Spleen (tissue), 11 donors: ENCODE data around the gene ATF4. TPM values are rescaled to one million over a fixed set of nuclear protein-coding genes. Genes with fewer than 3 reads are reported as not detected.

Experiments
- DNase-seq: peaks from one replicate; pipeline ENCODE4 v3.0.0-alpha.2; 2020
- H3K27ac ChIP-seq, 8 donors: fragments of 200-600 bp; sonication (generic) in 7 of 8; 1 replicate in 4 of 8; 2 replicates in 4 of 8; pipeline versions ENCODE4 v1.5.0 to v1.8.0; 2016 to 2021; ENCODE audit warnings: inconsistent platforms in 4 of 8, mild to moderate bottlenecking in 4 of 8, moderate library complexity in 1 of 8
- H3K27me3 ChIP-seq, 7 donors: fragments of 200-600 bp; sonication (generic) in 6 of 7; replicated peaks in 1 of 7; 1 replicate in 4 of 7; 2 replicates in 3 of 7; pipeline versions ENCODE4 v1.5.0 to v1.8.0; 2016 to 2021; ENCODE audit warnings: inconsistent platforms in 3 of 7, mild to moderate bottlenecking in 1 of 7
- H3K36me3 ChIP-seq, 6 donors: fragments of 200-600 bp; sonication (generic) in 5 of 6; 1 replicate in 4 of 6; 2 replicates in 2 of 6; pipeline versions ENCODE4 v1.5.0 to v1.8.0; 2016 to 2021; ENCODE audit warnings: inconsistent platforms in 2 of 6
- H3K4me1 ChIP-seq, 6 donors: fragments of 200-600 bp; sonication (generic) in 5 of 6; 1 replicate in 3 of 6; 2 replicates in 3 of 6; pipeline versions ENCODE4 v1.5.0 to v1.8.0; 2016 to 2021; ENCODE audit warnings: inconsistent platforms in 3 of 6
- H3K4me3 ChIP-seq, 8 donors: fragments of 200-600 bp; sonication (generic) in 7 of 8; 1 replicate in 4 of 8; 2 replicates in 4 of 8; pipeline versions ENCODE4 v1.5.0 to v1.8.0; 2016 to 2021; ENCODE audit warnings: inconsistent platforms in 4 of 8, mild to moderate bottlenecking in 4 of 8, moderate library complexity in 2 of 8
- H3K9me3 ChIP-seq, 8 donors: fragments of 200-600 bp; sonication (generic) in 7 of 8; 1 replicate in 4 of 8; 2 replicates in 4 of 8; pipeline versions ENCODE4 v1.5.0 to v1.8.0; 2016 to 2021; ENCODE audit warnings: inconsistent platforms in 4 of 8
- CTCF ChIP-seq, 11 experiments: fragments of 200-600 bp in 7 of 11; fragments of 450-650 bp in 4 of 11; sonication (generic) in 4 of 11; IDR thresholded peaks in 8 of 11; conservative IDR thresholded peaks in 3 of 11; 1 replicate in 7 of 11; 2 replicates in 4 of 11; pipeline versions ENCODE4 v1.4.0 to v1.8.0; 2016 to 2021; ENCODE audit warnings: antibody characterized with exemption in 11 of 11, inconsistent platforms in 4 of 11, mild to moderate bottlenecking in 1 of 11
- POLR2A ChIP-seq, 3 donors: fragments of 450-650 bp; IDR thresholded peaks; one replicate each; pipeline ENCODE4 v1.5.1; 2017; ENCODE audit warnings: antibody characterized with exemption in 3 of 3, mild to moderate bottlenecking in 1 of 3
- POLR2AphosphoS5 ChIP-seq, 3 donors: sonication (generic); formaldehyde crosslinking; IDR thresholded peaks; one replicate each; pipeline ENCODE4 v1.5.1; 2017; ENCODE audit warnings: antibody characterized with exemption in 3 of 3
- WGBS, 5 donors: extraction: QIAGEN DNeasy Blood & Tissue Kit in 3 of 5; methylation state at CpG; one replicate each; pipeline versions ENCODE4 v1.1.5 to v1.1.7; 2013 to 2018; 5-methylcytosine and 5-hydroxymethylcytosine counted together
- intact Hi-C: fragments of 100-400 bp; cut with DNase I; formaldehyde crosslinking; loops from one replicate; pipeline ENCODE4 v1.15.0; 2023; ENCODE audit warnings: low total_unique reads
- polyA plus RNA-seq, 3 donors: library from polyadenylated mRNA; stranded (reverse); fragments of 200-250 nt; gene quantifications; one replicate each; pipeline ENCODE4 v1.2.1, GENCODE V29; 2013
- total RNA-seq, 7 donors: library from RNA; depleted of rRNA in 3 of 7; stranded (reverse); fragments of >200 nt in 3 of 7; fragmentation: NEBNext Ultra II Directional in 4 of 7; extraction: Animal tissue kit (Norgen Biotek cat#: 25700) in 4 of 7; gene quantifications; one replicate each; pipeline versions ENCODE4 v1.1.0 to v1.2.1, GENCODE V29; 2016 to 2021
- donor health status: healthy with polysubstance abuse.
- donor health status: DM: no; HTN: no; CAD: no; lungs with moderate emphysema.
- donor health status: DM: no; HTN: no; CAD: no.
- donor health status: Bipolar disorder and iron deficiency.
- donor health status: healthy.
- donor health status: DM: no; HTN: no; CAD: no.
- donor health status: DM: yes; HTN: yes; CAD: no.

The ATF4 gene
- total and polyA plus RNA-seq, 10 donors = 190 to 414 (median 274) TPM

- Histone ChIP-seq H3K36me3 (no peaks in the 10 kb centered on the region), H3K4me3 (no peak overlapping the region), H3K4me1 (peaks cover 9 to 32% (median 24%) of the 10 kb centered on the region in 6 donors), H3K9me3 (no peaks in the 10 kb centered on the region), H3K27ac (no peak overlapping the region), H3K27me3 (no peaks in the 10 kb centered on the region)
- intact Hi-C loops = loop anchor here (5.0 kb wide), 1 partner anchor 501 kb away; no protein-coding TSS in a partner anchor
- WGBS, 5 donors = 58 to 87% (median 76%) methylated on average over 6 to 8 of the region's 8 CpGs
- DNase-seq = no peak
- TF ChIP-seq POLR2A (IDR thresholded peaks at IDR 0.05) (no peak), POLR2AphosphoS5 (IDR thresholded peaks at IDR 0.05) (no peak), CTCF (IDR thresholded peaks at IDR 0.05 in 8 of 11, conservative IDR thresholded peaks at IDR 0.05 in 3 of 11) (no peak)
These were observed 16.3 kb downstream of the ATF4 start for GRCh38 chr22:39536711-39537110.

DNA sequence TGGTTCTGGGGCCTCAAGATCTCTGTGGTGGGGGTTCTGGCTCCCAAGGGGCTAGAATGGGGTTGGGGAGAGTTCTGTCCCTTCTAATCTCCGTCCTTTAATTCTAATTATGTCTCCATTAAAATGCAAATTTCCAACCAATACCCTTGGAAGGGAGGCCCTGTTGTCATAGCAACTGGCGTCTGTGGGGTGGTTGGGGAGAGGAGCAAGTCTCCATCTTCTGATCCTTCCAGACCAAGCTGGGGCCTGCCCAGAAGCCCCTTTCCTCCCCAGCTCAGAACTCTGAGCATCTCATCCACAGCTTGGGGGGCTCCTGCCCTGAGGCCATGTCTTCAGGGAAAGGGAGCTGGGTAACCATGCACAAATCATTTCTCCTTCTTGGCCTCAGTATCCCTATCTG lies 17.6 kb downstream of the ATF4 start:
- no peak for TF ChIP-seq POLR2AphosphoS5 (IDR thresholded peaks at IDR 0.05)
- no peak for TF ChIP-seq CTCF (IDR thresholded peaks at IDR 0.05 in 8 of 11, conservative IDR thresholded peaks at IDR 0.05 in 3 of 11)
- TF ChIP-seq POLR2A (IDR thresholded peaks at IDR 0.05) = no peak
- H3K4me1 ChIP-seq = peaks cover 6 to 25% (median 17%) of the 10 kb centered on the region in 6 donors
- no peaks in the 10 kb centered on the region for H3K9me3 ChIP-seq
- WGBS, 5 donors = 59 to 81% (median 60%) methylated on average over 2 of the region's 2 CpGs
- H3K4me3 ChIP-seq = no peak overlapping the region
- no peak for DNase-seq
- intact Hi-C loops = loop anchor here (5.0 kb wide), 1 partner anchor 499 kb away; no protein-coding TSS in a partner anchor
- no peaks in the 10 kb centered on the region for H3K36me3 ChIP-seq
- peaks cover 0 to 10% (median 0%) of the 10 kb centered on the region in 7 donors for H3K27me3 ChIP-seq
- H3K27ac ChIP-seq = no peak overlapping the region

DNA sequence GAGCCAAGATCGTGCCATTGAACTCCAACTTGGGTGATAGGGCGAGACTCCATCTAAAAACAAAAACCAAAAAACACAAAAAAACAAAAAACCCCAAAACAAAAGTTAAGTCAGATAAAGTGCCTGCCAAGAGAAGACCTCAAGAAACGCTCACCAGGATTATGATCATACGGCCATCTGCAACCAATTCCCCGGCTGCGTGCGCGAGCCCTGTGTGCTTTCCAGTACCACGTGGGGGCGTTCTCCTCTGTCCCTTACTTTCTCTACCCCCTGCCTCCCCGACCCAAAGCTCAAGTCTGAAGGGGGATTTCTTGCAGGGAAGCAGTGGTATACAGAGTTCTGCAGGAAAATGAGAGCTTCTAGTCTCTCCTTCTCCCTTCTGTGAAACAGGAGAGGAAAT lies 22.7 kb downstream of the ATF4 start:
- peak in 2 of 11 experiments; percentile 27 to 36 for TF ChIP-seq CTCF (IDR thresholded peaks at IDR 0.05 in 8 of 11, conservative IDR thresholded peaks at IDR 0.05 in 3 of 11)
- no peak for TF ChIP-seq POLR2A (IDR thresholded peaks at IDR 0.05)
- 19 to 24% (median 20%) methylated on average over 11 of the region's 11 CpGs for WGBS, 5 donors
- Histone ChIP-seq H3K36me3 (no peaks in the 10 kb centered on the region), H3K4me1 (peaks cover 0 to 13% (median 0%) of the 10 kb centered on the region in 6 donors), H3K4me3 (no peak overlapping the region), H3K27ac (no peak overlapping the region), H3K27me3 (peaks cover 0 to 59% (median 20%) of the 10 kb centered on the region in 7 donors), H3K9me3 (no peaks in the 10 kb centered on the region)
- intact Hi-C loops = no loop called here
- no peak for DNase-seq

DNA sequence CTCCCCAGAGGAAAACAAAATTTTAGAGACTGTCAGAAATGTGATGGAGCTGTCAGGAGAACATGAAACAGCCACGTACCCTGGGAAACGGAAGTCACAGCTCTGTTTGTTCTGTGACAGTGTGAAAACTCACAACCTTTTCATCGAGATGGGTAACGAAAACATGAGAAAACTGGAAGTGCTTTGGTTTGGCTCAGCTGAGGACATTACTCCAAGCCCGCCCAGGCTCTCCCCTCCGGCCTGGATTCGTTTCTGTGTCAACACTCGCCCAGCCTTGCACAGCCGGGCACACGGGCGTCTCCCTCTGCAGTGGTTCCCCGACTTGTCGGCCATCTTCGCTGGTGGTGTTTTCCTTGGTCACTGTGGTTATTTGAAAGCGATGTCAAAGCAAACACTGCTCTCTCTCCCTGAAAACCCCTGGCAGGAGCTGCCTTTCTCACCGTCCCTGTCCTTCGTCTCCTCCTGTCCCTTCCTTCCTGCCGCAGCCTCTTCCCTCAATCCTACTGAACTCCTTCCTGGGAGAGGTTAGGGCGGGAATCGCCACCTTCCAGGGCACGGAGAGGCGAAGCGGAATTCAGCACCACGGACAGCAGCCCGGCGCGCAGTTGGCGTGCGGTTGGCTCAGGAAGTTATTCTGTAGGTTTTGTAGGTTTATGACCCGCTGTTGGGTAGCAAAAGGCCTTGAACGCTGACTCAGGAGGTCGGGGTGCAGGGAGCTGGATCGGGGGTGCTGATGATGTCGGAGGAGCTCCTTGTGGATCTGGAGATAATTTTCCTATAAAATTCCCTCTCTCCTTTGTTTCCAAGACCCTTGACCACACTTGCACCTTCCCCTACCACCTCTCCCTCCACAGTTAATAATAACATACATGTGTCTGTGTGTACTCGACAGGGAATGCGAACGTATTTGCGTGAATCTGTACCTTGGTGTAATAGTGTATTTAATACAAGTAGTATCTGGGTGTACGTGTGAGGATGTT lies 25.3 kb downstream of the ATF4 start:
- TF ChIP-seq POLR2AphosphoS5 (IDR thresholded peaks at IDR 0.05) (no peak), CTCF (IDR thresholded peaks at IDR 0.05 in 8 of 11, conservative IDR thresholded peaks at IDR 0.05 in 3 of 11) (no peak), POLR2A (IDR thresholded peaks at IDR 0.05) (no peak)
- 22 to 31% (median 26%) methylated on average over 39 of the region's 39 CpGs for WGBS, 5 donors
- no peak for DNase-seq
- intact Hi-C loops = no loop called here
- H3K27me3 ChIP-seq = peaks cover 0 to 84% (median 24%) of the 10 kb centered on the region in 7 donors
- no peaks in the 10 kb centered on the region for H3K9me3 ChIP-seq
- no peaks in the 10 kb centered on the region for H3K36me3 ChIP-seq
- H3K4me1 ChIP-seq = peaks cover 0 to 13% (median 0%) of the 10 kb centered on the region in 6 donors
- no peak overlapping the region for H3K27ac ChIP-seq
- H3K4me3 ChIP-seq = no peak overlapping the region
